Ovary (tissue), 9 donors: ENCODE data around the gene MAGI1. TPM values are rescaled to one million over a fixed set of nuclear protein-coding genes. Genes with fewer than 3 reads are reported as not detected.

ENCODE experiments used
- DNase-seq, 5 donors: peaks; one replicate each; pipeline ENCODE4 v3.0.0-alpha.2; 2019 to 2020
- H3K27ac ChIP-seq, 2 donors: fragments of 200-600 bp; one replicate each; pipeline versions ENCODE4 v1.5.1 to v1.8.0; 2019 to 2022
- H3K27me3 ChIP-seq: fragments of 200-600 bp; one replicate; pipeline ENCODE4 v1.8.0; 2022
- H3K36me3 ChIP-seq: fragments of 200-600 bp; sonication (generic); one replicate; pipeline ENCODE4 v1.5.1; 2019
- H3K4me1 ChIP-seq: one replicate; pipeline ENCODE4 v1.8.1; 2013; ENCODE audit warnings: mild to moderate bottlenecking, moderate library complexity; ENCODE audit not compliant: insufficient read depth
- H3K4me3 ChIP-seq: fragments of 200-600 bp; sonication (generic); one replicate; pipeline ENCODE4 v1.5.1; 2017
- H3K9me3 ChIP-seq, 2 donors: fragments of 200-600 bp in 1 of 2; sonication (generic) in 1 of 2; one replicate each; pipeline versions ENCODE4 v1.5.1 to v1.8.1; 2013 to 2019; ENCODE audit warnings: mild to moderate bottlenecking in 1 of 2, moderate library complexity in 1 of 2
- CTCF ChIP-seq, 3 donors: fragments of 450-650 bp in 2 of 3; fragments of 200-600 bp in 1 of 3; IDR thresholded peaks; one replicate each; pipeline versions ENCODE4 v1.5.1 to v1.8.0; 2016 to 2022; ENCODE audit warnings: antibody characterized with exemption in 3 of 3, mild to moderate bottlenecking in 1 of 3
- EP300 ChIP-seq: sonication (generic); formaldehyde crosslinking; IDR thresholded peaks from one replicate; pipeline ENCODE4 v1.6.1; 2017; ENCODE audit warnings: antibody characterized with exemption
- POLR2A ChIP-seq: fragments of 450-650 bp; IDR thresholded peaks from one replicate; pipeline ENCODE4 v1.6.1; 2017; ENCODE audit warnings: antibody characterized with exemption, mild to moderate bottlenecking, moderate library complexity
- WGBS, 3 donors: extraction: QIAGEN DNeasy Blood & Tissue Kit in 1 of 3; methylation state at CpG; one replicate each; pipeline versions ENCODE4 v1.1.5 to v1.1.7; 2013 to 2017; 5-methylcytosine and 5-hydroxymethylcytosine counted together
- intact Hi-C, 4 donors: fragments of 100-400 bp; cut with DNase I; formaldehyde crosslinking; loops; one replicate each; pipeline versions ENCODE4 v1.11.0 to v1.15.1; 2022 to 2023
- polyA plus RNA-seq, 2 donors: library from polyadenylated mRNA; stranded (reverse); fragments of 200-250 nt in 1 of 2; fragments of 350-450 nt in 1 of 2; fragmentation: Illumina TruSeq in 1 of 2; extraction: RNeasy Lipid Tissue Mini Kit (QIAGEN cat#74804) in 1 of 2; gene quantifications; one replicate each; pipeline ENCODE4 v1.2.3, GENCODE V29; 2013 to 2014
- total RNA-seq, 7 donors: library from RNA; depleted of rRNA in 2 of 7; stranded (reverse); fragments of >200 nt in 2 of 7; fragmentation: NEBNext Ultra II Directional in 3 of 7; extraction: Animal tissue kit (Norgen Biotek cat#: 25700) in 3 of 7; gene quantifications; one replicate each; pipeline versions ENCODE4 v1.1.0 to v1.2.4, GENCODE V29; 2016 to 2023
- donor health status: DM: no; HTN: no; CAD: no; lungs with moderate emphysema.
- donor health status: DM: no; HTN: no; CAD: no.
- donor health status: Bipolar disorder and iron deficiency.
- donor health status: DM: yes; HTN: yes; CAD: no.
- donor health status: DM: no; HTN: no; CAD: no.
- donor health status: DM: yes; HTN: yes; CAD: no.

The MAGI1 gene
- total and polyA plus RNA-seq, 9 donors: 5.5 to 35.7 (median 8.7) TPM

GRCh38 chr3:65978116-65978515, 60.6 kb downstream of the MAGI1 start:
- no peak for DNase-seq
- no peaks in the 10 kb centered on the region for H3K36me3 ChIP-seq
- no peaks in the 10 kb centered on the region for H3K4me1 ChIP-seq
- no peak overlapping the region for H3K27ac ChIP-seq
- H3K27me3 ChIP-seq: no peaks in the 10 kb centered on the region
- H3K9me3 ChIP-seq: no peaks in the 10 kb centered on the region
- intact Hi-C loops: no loop called here
- H3K4me3 ChIP-seq: no peak overlapping the region
- no peak for TF ChIP-seq CTCF (IDR thresholded peaks at IDR 0.05)
- no peak for TF ChIP-seq EP300
- TF ChIP-seq POLR2A: no peak

- Histone ChIP-seq H3K27me3 (no peaks in the 10 kb centered on the region), H3K4me1 (peaks cover 3% of the 10 kb centered on the region), H3K27ac (no peak overlapping the region), H3K9me3 (no peaks in the 10 kb centered on the region), H3K36me3 (no peaks in the 10 kb centered on the region), H3K4me3 (no peak overlapping the region)
- no peak for DNase-seq
- intact Hi-C loops: no loop called here
- 64 to 70% (median 68%) methylated on average over 3 of the region's 3 CpGs for WGBS, 3 donors
- TF ChIP-seq EP300: no peak
- TF ChIP-seq CTCF (IDR thresholded peaks at IDR 0.05): no peak
- no peak for TF ChIP-seq POLR2A
Measured at GRCh38 chr3:65975032-65975431, 63.7 kb downstream of the MAGI1 start.

- peaks cover 3% of the 10 kb centered on the region for H3K4me1 ChIP-seq
- no peaks in the 10 kb centered on the region for H3K9me3 ChIP-seq
- TF ChIP-seq CTCF (IDR thresholded peaks at IDR 0.05) (no peak), POLR2A (no peak), EP300 (no peak)
- H3K36me3 ChIP-seq: no peaks in the 10 kb centered on the region
- H3K4me3 ChIP-seq: no peak overlapping the region
- H3K27me3 ChIP-seq: no peaks in the 10 kb centered on the region
- no peak for DNase-seq
- intact Hi-C loops: no loop called here
- H3K27ac ChIP-seq: no peak overlapping the region
- 83 to 91% (median 90%) methylated on average over 4 of the region's 4 CpGs for WGBS, 3 donors
Measured at GRCh38 chr3:65974509-65974908, 64.2 kb downstream of the MAGI1 start.

GRCh38 chr3:65972765-65973164, 66.0 kb downstream of the MAGI1 start:
- Histone ChIP-seq H3K4me3 (no peak overlapping the region), H3K27ac (no peak overlapping the region), H3K9me3 (no peaks in the 10 kb centered on the region), H3K27me3 (no peaks in the 10 kb centered on the region), H3K4me1 (peaks cover 3% of the 10 kb centered on the region), H3K36me3 (no peaks in the 10 kb centered on the region)
- whole genome bisulfite sequencing, 3 donors: 97 to 100% (median 99%) methylated on average over 1 of the region's 1 CpG
- intact Hi-C loops: no loop called here
- DNase-seq: no peak
- TF ChIP-seq CTCF (IDR thresholded peaks at IDR 0.05) (no peak), EP300 (no peak), POLR2A (no peak)
